ENCODE measurements around the gene DPEP2.
"Not testable (repeated sequence)": the region's sequence is repeated elsewhere in the genome, so short reads cannot be mapped to it uniquely, and the experiment has no call there.

Gene DPEP2, protein sequence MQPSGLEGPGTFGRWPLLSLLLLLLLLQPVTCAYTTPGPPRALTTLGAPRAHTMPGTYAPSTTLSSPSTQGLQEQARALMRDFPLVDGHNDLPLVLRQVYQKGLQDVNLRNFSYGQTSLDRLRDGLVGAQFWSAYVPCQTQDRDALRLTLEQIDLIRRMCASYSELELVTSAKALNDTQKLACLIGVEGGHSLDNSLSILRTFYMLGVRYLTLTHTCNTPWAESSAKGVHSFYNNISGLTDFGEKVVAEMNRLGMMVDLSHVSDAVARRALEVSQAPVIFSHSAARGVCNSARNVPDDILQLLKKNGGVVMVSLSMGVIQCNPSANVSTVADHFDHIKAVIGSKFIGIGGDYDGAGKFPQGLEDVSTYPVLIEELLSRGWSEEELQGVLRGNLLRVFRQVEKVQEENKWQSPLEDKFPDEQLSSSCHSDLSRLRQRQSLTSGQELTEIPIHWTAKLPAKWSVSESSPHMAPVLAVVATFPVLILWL

DNA sequence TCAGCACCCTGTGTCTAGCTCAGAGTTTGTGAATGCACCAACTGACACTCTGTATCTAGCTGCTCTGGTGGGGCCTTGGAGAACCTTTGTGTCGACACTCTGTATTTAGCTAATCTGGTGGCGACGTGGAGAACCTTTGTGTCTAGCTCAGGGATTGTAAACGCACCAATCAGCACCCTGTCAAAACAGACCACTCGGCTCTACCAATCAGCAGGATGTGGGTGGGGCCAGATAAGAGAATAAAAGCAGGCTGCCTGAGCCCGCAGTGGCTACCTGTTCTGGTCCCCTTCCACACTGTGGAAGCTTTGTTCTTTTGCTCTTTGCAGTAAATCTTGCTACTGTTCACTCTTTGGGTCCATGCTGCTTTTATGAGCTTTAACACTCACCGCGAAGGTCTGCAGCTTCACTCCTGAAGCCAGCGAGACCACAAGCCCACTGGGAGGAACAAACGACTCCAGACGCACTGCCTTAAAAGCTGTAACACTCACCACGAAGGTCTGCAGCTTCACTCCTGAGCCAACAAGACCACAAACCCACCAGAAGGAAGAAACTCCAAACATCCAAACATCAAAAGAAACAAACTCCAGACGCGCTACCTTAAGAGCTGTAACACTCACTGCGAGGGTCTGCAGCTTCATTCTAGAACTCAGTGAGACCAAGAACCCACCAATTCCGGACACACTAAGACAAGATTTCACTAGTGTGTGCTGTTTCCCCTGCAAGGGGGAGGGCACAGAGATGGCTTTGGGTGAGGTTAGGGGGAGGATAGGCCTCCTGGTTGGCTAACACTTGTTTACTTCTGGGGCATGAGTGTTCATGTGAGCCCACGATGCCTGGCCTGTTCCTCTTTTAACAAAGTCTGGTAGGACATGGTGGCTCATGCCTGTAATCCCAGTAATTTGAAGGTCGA is at the start of gene DPEP2:
DPEP2 (minus strand) TSS at position 706 of the 910 bp plus-strand sequence. CDS start 6,272 bp downstream, outside the sequence.
- not testable (repeated sequence) for DNase-seq (ENCODE audit: low read depth in 2 of 2)

DNA sequence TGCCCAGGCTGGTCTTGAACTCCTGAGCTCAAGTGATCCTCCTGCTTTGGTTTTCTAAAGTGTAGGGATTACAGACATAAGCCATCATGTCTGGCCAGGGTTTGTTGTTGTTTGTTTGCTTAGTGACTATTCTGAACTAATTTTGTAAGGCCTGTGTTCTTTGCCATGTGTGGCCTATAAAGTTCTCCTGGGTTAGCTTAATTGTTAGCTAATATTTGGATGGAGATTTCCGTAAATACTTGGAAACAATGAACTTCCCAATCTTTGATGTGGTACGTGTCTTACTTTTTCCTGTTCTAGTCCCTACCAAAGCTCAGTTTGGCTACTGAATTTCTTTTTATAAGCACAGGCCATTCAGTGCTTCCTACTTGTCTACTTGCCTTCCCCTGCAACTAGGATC is 48.7 kb upstream of the DPEP2 start:
- DNase-seq (ENCODE audit: low read depth in 2 of 2) = no peak

DNA sequence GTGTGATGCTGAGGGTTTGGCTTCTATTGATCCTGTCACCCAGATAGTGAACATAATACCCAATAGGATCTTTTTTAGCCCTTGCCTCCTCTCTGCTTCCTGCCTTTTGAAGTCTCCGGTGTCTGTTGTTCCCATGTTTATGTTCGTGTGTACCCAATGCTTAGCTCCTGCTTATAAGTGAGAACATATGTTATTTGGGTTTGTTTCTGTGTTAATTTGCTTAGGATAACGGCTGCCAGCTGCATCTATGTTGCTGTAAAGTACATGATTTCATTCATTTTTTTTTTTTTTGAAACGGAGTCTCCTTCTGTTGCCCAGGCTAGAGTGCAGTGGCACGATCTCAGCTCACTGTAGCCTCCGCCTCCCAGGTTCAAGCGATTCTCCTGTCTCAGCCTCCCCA is 46.8 kb upstream of the DPEP2 start:
- no peak for DNase-seq (ENCODE audit: low read depth in 2 of 2)

DNA sequence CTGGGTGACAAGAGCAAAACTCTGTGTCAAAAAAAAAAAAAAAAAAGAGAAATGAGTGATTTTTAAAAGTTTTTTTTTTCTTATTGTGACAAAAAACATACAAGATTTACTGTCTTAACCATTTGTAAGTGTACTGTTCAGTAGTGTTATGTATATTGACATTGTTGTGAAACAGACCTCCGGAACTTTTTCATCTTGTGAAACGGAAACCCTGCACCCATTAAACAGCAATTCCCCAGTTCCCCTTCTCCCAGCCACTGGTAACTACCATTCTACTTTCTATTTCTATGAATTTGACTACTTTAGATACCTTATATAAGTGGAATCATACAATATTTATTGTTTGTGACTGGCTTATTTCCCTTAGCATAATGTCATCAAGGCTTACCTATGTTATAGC is 42.5 kb upstream of the DPEP2 start:
- DNase-seq (ENCODE audit: low read depth in 2 of 2) = no peak

DNA sequence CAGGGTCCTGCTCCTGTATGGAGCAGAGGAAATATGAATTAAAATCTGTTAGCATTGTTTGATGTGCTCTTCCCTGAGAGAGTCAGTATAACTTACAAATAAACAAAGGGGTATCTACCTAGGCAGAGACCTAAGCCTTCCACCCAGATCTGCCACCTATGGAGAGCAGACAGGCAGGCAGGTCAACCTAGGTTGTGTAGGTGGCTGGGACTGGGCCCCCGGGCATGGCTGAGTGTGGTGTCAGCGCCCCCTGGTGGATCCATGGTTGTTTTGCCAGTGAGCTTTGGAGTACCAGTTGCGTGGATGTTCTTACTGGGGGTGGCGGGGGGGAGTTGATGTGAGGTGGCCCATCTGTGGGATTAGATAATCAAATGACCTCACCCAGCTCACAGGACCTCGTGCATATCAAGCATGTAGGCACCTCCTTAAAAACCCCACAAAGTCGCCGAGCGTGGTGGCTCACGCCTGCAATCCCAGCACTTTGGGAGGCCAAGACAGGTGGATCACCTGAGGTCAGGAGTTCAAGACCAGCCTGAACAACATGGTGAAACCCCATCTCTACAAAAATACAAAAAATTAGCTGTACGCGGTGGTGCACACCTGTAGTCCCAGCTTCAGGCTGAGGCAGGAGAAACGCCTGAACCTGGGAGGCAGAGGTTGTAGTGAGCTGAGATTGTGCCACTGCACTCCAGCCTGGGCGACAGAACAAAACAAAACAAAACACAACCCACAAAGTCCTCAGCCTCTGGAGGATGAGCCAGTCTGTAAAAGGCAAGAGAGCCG is 41.4 kb upstream of the DPEP2 start:
- DNase-seq (ENCODE audit: low read depth in 2 of 2) = peak; percentile 79 to 81

DNA sequence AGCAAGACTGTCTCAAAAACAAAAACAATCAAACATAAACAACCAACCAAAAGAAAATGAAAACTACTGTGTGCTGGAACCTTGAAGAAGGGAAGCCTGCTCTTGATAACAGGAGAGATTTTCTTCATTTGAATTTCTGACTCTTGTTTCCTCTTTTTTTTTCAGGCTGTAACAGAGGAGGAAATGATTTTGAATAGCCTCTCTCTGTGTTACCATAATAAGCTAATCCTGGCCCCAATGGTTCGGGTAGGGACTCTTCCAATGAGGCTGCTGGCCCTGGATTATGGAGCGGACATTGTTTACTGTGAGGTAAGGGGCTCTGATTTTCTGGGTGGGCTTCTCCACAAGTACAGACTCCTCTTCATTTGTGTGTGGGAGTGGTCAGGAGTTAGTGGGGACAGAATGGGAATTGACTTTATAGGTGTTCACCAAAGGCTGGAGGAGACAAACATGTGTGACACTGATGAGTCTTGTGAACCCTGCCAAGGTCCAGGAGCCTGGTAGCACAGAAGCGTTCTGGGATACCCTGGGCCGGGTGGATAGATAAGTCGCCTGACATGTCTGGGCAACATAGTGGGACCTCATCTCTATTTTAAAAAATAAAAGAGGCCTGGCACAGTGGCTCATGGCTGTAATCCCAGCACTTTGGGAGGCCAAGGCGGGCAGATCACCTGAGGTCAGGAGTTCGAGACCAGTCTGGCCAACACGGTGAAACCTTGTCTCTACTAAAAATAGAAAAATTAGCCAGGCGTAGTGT is 38.7 kb upstream of the DPEP2 start:
- no peak for DNase-seq (ENCODE audit: low read depth in 2 of 2)

DNA sequence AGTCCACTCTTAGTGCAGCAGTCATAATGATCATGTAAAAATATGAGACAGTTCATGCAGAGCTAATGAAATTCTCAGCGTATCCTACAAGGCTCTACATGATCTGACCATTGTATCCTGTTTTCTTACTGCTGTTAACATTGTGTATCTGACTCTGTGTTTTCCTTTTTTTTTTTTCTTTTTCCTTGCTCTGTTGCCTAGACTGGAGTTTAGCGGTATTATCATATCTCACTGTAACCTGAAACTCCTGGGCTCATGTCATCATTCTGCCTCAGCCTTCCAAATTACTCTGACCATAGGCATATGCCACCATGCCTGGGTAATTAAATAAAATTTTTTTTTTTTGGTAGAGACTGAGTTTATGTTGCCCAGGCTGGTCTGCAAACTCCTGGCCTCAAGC is 35.9 kb upstream of the DPEP2 start:
- no peak for DNase-seq (ENCODE audit: low read depth in 2 of 2)

DNA sequence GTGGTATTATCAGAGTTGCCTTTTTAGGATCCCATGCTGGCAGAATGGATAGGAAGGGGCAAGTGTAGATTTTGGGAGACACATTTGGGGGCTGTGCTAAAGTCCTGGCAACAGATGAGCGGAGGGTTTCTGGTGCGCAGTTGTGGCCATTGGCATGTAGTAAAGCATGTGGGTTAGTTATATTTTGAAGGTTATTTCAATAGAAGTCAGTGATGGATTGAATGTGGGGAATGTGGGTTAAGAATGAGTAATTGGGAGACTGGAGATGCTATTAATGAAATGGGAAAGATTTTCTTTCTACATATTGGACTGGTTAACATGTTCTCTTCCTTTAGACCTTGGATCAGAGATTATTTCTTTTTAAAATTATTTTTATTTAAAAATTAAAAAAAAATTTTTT is 33.8 kb upstream of the DPEP2 start:
- no peak for DNase-seq (ENCODE audit: low read depth in 2 of 2)

DNA sequence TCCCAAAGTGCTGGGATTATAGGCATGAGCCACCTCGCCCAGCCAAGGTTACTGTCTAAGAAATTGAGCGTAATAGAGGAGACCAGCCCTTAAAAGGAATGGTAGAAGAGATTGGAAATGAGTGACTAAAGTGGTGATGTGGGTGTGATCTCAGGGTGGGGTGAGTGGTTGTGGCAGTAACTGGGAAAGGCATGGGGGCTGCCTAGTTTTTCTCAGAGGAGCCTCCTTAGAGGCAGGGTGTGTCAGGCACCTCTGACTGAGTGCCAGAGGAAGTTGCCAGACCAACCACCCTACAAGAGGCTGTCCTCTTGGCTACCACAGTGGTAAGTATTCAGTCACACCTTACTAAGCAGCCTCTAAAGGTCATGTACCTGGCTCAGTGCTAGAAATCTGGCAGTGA is 32.7 kb upstream of the DPEP2 start:
- DNase-seq (ENCODE audit: low read depth in 2 of 2) = no peak

DNA sequence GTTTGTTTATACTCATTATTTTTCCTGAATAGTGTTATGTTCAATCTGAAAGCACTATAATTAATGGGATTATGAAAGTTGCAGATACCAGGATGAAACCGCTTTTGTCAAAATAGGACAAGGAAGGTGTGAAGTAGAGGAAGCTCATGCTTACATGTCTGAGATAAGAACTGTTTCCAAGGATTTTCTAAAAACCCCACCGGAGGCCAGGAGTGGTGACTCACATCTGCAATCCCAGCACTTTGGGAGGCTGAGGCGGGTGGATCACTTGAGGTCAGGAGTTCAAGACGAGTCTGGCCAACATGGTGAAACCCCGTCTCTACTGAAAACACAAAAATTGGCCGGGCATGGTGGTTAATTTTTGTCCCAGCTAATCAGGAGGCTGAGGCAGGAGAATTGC is 30.8 kb upstream of the DPEP2 start:
- not testable (repeated sequence) for DNase-seq (ENCODE audit: low read depth in 2 of 2)

DNA sequence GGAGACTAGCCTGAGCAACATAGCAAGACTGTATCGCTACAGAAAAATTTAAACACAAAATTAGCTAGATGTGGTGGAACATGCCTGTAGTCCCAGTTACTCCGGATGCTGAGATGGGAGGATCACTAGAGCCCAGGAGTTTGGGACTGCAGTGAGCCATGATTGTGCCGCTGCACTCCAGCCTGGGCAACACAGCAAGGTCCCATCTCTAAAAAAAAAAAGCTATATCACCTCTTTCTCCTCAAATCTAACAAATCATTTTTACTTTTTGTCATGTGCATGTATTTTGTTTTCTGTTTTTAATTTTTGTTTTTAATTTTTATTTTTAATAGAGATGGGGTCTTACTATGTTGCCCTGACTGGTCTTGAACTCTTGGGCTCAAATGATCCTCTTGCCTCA is 29.7 kb upstream of the DPEP2 start:
- DNase-seq (ENCODE audit: low read depth in 2 of 2) = no peak

DNA sequence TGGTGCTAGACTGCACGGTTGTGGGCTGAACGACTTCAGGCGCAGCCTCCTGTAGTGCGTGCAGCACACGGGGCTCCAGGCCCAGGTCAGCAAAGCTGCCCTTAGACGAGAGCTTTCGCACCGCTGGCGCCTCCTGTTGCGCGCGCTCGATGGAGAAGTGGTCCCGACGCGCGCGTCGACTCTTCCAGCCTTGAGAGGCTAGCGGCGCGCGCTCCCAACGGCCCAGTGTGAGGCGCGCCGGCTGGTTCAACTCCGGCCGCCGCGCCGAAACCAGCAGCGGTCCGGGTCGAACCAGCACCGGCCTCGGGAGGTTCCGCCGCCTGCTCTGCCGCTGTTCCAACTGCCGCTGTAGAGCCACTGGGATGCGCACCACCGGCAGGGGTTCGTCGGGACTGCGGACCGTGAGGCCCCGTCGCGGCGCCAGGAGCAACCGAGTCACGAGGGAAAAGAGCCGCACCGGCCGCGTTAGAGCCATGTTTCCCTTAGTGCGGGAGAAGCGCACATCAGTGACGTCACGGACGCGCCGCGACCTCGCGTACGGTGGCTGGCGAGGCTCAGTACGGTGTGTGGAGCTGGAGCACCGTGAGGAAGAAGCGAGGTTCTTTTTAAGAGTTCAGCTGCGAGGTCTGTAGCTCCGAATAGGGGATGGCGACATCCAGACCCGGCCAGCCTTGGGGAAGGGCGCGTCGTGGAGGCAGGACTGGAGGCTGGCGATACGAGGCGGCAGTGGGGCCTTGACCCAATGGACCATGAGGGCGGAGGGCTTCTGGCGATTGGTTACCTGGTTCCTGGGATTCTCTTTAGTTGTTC is 23.6 kb upstream of the DPEP2 start, which contains the start of the genes DDX28 and DUS2:
DDX28 (minus strand) TSS at position 505 of the 810 bp plus-strand sequence; CDS start at position 475, 30 bp downstream.
DUS2 (plus strand) TSS at position 557 of the 810 bp plus-strand sequence. CDS start 14,740 bp downstream, outside the sequence.
- DNase-seq (ENCODE audit: low read depth in 2 of 2) = peak; percentile 85 to 92

DNA sequence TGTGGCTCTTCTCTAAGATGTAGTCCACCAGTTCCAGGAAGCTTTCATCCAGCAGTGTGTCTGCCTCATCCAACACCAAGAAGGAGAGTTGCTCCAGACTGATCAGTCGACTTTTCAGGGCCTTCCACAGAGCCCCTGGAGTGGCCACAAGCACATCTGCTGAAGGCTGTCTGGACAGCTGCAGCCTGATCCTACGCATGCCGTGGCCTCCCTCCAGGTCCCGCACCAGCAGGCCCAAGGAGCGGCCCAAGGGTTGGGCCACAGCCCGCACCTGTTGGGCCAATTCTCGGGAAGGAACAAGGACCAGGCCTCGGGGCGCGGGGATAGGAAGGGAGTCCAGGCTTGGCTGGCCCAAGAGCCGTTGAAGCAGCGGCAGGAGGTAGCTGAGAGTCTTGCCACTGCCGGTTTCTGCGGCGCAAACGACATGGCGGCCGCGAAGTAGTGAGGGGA is 23.0 kb upstream of the DPEP2 start:
- DNase-seq (ENCODE audit: low read depth in 2 of 2) = no peak

DNA sequence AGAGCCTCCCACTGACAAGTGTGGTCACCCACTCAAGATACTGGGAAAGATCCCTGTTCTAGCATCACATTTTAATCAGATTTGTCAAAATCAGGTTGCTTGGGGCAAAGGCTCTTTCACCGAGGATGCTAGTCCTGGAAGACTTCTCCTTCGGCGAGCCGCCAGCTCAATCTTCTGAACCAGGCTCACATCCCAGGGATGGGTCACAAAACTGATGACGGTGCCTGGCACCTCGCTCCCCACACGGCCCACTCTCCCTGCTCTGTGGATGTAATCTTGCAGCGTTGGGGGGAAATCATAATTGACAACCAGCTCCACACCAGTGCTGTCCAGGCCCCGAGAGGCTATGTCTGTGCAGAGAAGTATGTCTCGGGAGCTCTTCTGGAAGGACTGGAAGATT is 22.2 kb upstream of the DPEP2 start:
- no peak for DNase-seq (ENCODE audit: low read depth in 2 of 2)

DNA sequence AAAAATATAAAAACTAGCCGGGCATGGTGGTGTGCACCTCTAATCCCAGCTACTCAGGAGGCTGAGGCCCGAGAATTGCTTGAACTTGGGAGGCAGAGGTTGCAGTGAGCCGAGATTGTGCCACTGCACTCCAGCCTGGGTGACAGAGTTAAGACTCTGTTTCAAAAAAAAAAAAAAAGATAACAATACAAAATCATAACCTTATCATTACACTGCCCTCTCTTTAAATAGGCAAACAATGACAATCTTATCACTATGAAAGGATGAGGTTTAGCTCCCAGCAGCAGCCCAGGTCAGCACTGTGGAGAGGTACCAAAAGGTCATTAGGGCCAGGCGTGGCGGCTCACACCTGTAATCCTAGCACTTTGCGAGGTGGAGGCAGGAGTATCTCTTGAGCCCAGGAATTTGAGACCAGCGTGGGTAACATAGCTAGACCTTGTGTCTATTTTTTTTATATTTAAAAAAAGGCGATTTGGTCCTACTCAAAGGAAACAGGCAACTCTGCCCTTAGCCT is 19.9 kb upstream of the DPEP2 start:
- no peak for DNase-seq (ENCODE audit: low read depth in 2 of 2)

DNA sequence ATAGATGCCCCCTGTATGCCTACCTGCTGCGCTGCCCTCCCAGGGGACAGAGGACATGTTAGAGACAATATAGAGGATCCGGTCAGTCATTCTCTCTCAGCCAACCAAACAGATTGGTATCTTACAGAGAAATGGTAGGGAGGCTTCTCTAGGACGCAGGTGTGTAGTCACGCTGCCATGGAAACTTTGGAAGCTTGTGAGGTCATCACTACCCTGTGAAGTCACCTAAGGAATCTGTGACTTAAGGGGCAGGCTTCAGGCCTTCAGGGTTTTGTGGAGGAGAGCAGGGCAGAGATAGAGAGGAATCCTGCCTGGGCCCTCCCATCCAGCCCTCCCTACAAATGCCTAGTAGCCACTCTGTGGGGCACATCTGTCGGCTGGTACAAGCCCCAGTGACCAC is 16.4 kb upstream of the DPEP2 start, which contains the start of gene DPEP2NB:
DPEP2NB (minus strand) TSS at position 231 of the 400 bp plus-strand sequence; CDS start at position 90, 141 bp downstream.
- DNase-seq (ENCODE audit: low read depth in 2 of 2) = no peak

DNA sequence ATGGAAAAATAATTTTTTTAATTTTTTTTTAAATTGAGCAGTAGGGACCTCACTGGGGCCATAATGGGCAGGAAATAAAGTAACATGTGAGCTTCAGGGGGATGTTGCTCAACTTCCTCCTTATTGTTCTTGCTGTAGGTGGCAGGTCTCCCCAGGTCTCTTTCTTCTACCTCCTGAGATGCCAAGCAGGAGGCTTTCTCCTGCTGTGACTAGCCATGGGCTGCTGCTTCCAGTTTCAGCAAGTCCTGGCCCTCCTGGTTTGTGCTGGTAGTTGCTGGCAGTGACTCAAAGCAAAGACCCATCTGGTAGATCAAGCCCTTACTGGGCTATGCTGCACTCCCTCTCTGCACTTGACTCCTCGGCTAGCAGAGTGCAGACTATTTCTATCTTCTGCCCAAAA is 14.2 kb upstream of the DPEP2 start:
- no peak for DNase-seq (ENCODE audit: low read depth in 2 of 2)

DNA sequence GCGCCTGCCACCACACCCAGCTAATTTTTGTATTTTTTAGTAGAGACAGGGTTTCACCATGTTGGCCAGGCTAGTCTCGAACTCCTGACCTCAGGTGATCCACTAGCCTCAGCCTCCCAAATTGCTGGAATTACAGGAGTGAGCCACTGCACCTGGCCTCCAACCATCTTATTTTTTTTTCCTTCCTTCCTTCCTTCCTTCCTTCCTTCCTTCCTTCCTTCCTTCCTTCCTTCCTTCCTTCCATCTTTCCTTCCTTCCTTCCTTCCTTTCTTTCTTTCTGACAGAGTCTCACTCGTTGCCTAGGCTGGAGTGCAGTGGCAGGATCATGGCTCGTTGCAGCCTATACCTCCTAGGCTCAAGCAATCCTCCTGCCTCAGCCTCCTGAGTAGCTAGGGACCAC is 10.6 kb upstream of the DPEP2 start:
- not testable (repeated sequence) for DNase-seq (ENCODE audit: low read depth in 2 of 2)

DNA sequence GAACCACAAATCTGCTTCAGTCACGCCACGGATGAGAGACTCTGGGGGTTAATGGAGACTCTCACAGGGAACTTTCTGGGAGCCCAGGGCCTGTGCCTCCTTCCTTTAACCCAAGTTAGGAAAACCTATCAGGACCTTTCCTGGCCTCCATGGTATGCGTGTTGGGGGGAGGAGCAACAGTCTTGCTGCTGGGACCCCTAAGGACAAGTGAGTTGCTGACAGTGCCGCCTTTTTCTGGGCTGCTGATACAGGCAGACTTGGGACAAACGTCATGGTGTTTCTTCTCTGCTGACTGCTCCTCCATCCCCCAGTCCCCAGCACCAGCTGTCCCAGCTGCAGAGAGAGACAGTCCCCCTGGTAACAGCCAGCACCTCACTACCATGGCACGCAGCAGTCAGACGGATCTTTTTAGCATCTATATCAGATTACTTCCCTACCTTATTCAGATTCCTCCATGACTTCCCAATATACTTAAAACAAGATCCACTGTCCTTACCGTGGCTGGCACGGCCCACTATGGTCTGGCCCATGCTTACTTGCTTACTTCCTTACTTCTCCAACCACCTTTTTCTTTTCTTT is 10.0 kb upstream of the DPEP2 start:
- no peak for DNase-seq (ENCODE audit: low read depth in 2 of 2)
